HFFc6 (cell line): ENCODE data around the gene SMPD3. TPM values are rescaled to one million over a fixed set of nuclear protein-coding genes. Genes with fewer than 3 reads are reported as not detected.

ENCODE experiments used
- DNase-seq: peaks from one replicate; pipeline ENCODE4 v3.0.0-alpha.2; 2018
- H3K27ac Mint-ChIP-seq: 2 replicates; pipeline ENCODE4 v1.8.0; 2020; ENCODE audit warnings: mild to moderate bottlenecking, mixed read lengths
- H3K27me3 Mint-ChIP-seq: 2 replicates; pipeline ENCODE4 v1.8.0; 2021; ENCODE audit warnings: mild to moderate bottlenecking, moderate library complexity, mixed read lengths; ENCODE audit not compliant: insufficient read depth
- H3K36me3 Mint-ChIP-seq: 2 replicates; pipeline ENCODE4 v1.8.0; 2021; ENCODE audit warnings: low read depth, mixed read lengths
- H3K4me1 Mint-ChIP-seq: 2 replicates; pipeline ENCODE4 v1.8.0; 2020; ENCODE audit warnings: low read depth, mixed read lengths
- H3K4me3 Mint-ChIP-seq: 2 replicates; pipeline ENCODE4 v1.8.0; 2020; ENCODE audit warnings: mild to moderate bottlenecking, moderate library complexity, mixed read lengths
- H3K9me3 Mint-ChIP-seq: 2 replicates; pipeline ENCODE4 v1.8.0; 2020; ENCODE audit warnings: mild to moderate bottlenecking, mixed read lengths
- CTCF ChIP-seq: fragments of 200-600 bp; sonication (generic); IDR thresholded peaks from 2 replicates; pipeline ENCODE4 v1.5.0; 2021; ENCODE audit warnings: antibody characterized with exemption, mild to moderate bottlenecking
- total RNA-seq, 6 experiments: library from RNA; stranded (reverse); fragmentation: NEBNext Ultra II Directional; extraction: Animal tissue kit (Norgen Biotek cat#: 25700); gene quantifications; 2 replicates in 1 of 6; 3 replicates in 5 of 6; pipeline ENCODE4 v1.2.3, GENCODE V29; 2021

SMPD3 gene
- total RNA-seq, 6 experiments from 2014 or later = 0.05 to 0.73 (median 0.30) TPM

- H3K27me3 Mint-ChIP-seq = peaks cover 13% of the 10 kb centered on the region; the same call in 1 of the 2 replicates
- DNase-seq = no peak
- peaks cover 18% of the 10 kb centered on the region for H3K4me1 Mint-ChIP-seq
- no peak for TF ChIP-seq CTCF
- no peaks in the 10 kb centered on the region for H3K36me3 Mint-ChIP-seq
- no peak overlapping the region for H3K27ac Mint-ChIP-seq
- no peaks in the 10 kb centered on the region for H3K9me3 Mint-ChIP-seq
- H3K4me3 Mint-ChIP-seq = no peak overlapping the region
These were observed 86.8 kb downstream of the SMPD3 start for GRCh38 chr16:68361485-68361884.

DNA sequence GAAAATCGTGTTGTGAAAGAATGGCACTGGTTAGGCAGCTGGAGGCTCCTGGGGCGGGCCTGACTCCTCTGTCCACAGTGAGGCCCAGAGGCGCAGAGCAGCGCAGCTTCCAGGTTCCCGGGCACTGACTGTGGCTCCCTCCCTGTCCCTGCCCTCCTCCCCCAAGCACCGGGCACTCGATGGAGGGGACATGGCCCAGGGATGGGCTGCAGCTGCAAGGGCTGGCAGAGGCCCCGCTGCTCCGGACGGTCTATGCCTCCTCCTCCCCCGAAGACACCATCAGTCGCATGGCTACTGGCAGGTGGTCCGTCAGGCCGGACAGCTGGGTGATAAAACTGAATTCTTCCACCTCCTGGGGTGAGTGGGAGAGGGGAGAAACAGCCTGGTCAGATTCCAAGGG lies 87.4 kb downstream of the SMPD3 start:
- no peak for TF ChIP-seq CTCF
- no peak overlapping the region for H3K4me3 Mint-ChIP-seq
- peaks cover 13% of the 10 kb centered on the region; the same call in 1 of the 2 replicates for H3K27me3 Mint-ChIP-seq
- no peaks in the 10 kb centered on the region for H3K36me3 Mint-ChIP-seq
- DNase-seq = no peak
- no peak overlapping the region for H3K27ac Mint-ChIP-seq
- H3K9me3 Mint-ChIP-seq = no peaks in the 10 kb centered on the region
- peaks cover 18% of the 10 kb centered on the region for H3K4me1 Mint-ChIP-seq

- H3K4me3 Mint-ChIP-seq = no peak overlapping the region
- H3K27me3 Mint-ChIP-seq = peaks cover 10% of the 10 kb centered on the region; the same call in 1 of the 2 replicates
- no peaks in the 10 kb centered on the region for H3K36me3 Mint-ChIP-seq
- H3K9me3 Mint-ChIP-seq = no peaks in the 10 kb centered on the region
- H3K4me1 Mint-ChIP-seq = peaks cover 16% of the 10 kb centered on the region
- no peak for DNase-seq
- H3K27ac Mint-ChIP-seq = no peak overlapping the region
- TF ChIP-seq CTCF = no peak
These were observed 87.8 kb downstream of the SMPD3 start for GRCh38 chr16:68360547-68360946.

GRCh38 chr16:68359398-68360191 lies 88.7 kb downstream of the SMPD3 start:
- no peaks in the 10 kb centered on the region for H3K9me3 Mint-ChIP-seq
- no peak overlapping the region for H3K4me3 Mint-ChIP-seq

DNA sequence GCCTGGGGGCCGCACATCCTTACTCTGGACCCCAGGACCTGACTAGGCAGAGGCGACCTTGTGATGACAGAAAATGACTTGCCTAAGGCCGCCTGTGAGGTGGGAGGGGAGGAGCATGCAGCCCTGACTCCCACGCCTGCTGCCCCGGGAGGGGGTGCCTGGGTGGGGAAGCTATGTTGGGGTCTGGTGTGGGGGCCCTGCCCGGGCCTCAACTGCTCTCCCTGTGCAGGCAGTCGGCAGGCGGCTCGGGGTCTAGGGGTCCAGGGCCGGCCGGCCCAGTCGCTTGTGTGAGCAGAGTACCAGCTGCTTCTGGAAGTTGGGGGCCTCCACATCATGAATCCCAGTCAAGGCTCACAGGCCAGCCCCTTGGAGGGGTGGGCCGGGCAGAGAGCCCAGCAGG lies 89.4 kb downstream of the SMPD3 start:
- Mint-ChIP-seq H3K36me3 (no peaks in the 10 kb centered on the region), H3K27me3 (peaks cover 2% of the 10 kb centered on the region; the same call in 1 of the 2 replicates), H3K4me1 (peaks cover 2% of the 10 kb centered on the region), H3K9me3 (no peaks in the 10 kb centered on the region), H3K27ac (no peak overlapping the region), H3K4me3 (no peak overlapping the region)
- no peak for TF ChIP-seq CTCF
- no peak for DNase-seq

More at GRCh38 chr16:68359398-68360191, 88.7 kb downstream of the SMPD3 start:
- no peak for TF ChIP-seq CTCF
- peaks cover 9% of the 10 kb centered on the region for H3K4me1 Mint-ChIP-seq
- H3K36me3 Mint-ChIP-seq = no peaks in the 10 kb centered on the region
- no peak overlapping the region for H3K27ac Mint-ChIP-seq
- H3K27me3 Mint-ChIP-seq = peaks cover 8% of the 10 kb centered on the region; the same call in 1 of the 2 replicates
- DNase-seq = no peak
